Measurements from ENCODE around the gene DUOXA2. TPM values are rescaled to one million over a fixed set of nuclear protein-coding genes. Genes with fewer than 3 reads are reported as not detected.

The DUOXA2 gene
- total RNA-seq, 1 experiment from 2014 or later, result not detected

DNA sequence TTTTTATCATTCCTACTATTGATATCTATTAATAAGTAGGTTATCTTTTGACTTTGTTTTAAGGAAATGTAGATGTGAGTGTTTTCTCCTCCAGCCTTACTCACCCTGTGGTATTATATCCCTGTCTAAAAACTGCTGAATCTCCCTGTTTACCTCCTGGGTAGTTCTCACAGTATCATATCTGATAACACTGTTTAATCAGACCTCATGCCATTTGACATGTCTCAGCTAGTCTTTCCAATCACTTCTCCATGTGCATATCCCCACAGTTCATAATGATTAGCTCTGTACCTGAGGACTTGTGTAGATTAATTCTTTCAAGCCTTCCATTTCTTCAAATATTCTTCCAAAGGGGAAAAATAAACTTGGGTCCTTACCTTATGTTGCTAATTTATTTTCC lies 30.9 kb upstream of the DUOXA2 start:
- Mint-ChIP-seq H3K36me3 (no peaks in the 10 kb centered on the region), H3K27me3 (ENCODE audit: low read depth) (no peaks in the 10 kb centered on the region; the same call in 1 of the 2 replicates), H3K9me3 (no peaks in the 10 kb centered on the region), H3K4me3 (no peak overlapping the region), H3K27ac (no peak overlapping the region), H3K4me1 (peaks cover 8% of the 10 kb centered on the region)
- no peak for DNase-seq (ENCODE audit: low spot score)
- ChIA-PET CTCF (interaction anchor here (0.7 to 1.8 kb wide), 3 partner anchors 34 to 35 kb away, joined by 5 to 8 read pairs (median 8); no protein-coding TSS in a partner anchor), POLR2A (no interaction called here)
- TF ChIP-seq CREM (CRISPR knock-in tag; IDR thresholded peaks at IDR 0.05), result no peak
- no peak for TF ChIP-seq TCF7 (CRISPR knock-in tag; IDR thresholded peaks at IDR 0.05; ENCODE audit: low read depth)
- TF ChIP-seq, protein P1, sequence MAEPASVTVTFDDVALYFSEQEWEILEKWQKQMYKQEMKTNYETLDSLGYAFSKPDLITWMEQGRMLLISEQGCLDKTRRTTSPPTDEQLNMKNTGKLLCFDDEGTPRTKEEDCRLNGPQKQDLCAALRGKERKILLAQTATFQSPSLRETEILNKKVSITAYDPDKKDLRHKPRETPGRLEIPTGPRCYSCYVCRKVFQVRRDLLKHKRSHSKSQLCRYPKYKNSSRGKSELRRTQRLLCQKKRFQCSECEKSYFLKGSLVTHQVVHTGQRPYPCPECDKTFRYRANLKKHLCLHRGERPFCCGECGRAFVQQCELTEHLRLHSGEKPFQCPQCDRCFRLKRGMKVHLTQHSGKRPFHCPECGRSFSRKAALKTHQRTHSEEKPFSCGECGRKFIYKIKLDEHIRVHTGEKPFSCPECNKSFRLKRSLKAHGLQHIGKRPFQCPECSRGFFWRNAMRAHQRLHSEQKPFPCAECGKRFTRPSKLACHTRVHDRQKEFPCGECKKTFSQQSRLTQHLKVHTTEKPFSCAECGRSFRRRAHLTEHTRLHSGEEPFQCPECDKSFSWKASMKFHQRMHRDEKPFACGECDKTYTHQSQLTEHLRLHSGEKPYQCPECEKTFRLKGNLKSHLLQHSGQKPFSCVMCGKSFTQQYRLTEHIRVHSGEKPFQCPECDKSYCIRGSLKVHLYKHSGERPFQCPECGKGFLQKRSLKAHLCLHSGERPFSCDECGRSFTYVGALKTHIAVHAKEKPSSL (CRISPR knock-in tag; conservative IDR thresholded peaks at IDR 0.05), result no peak
- TF ChIP-seq JAZF1 (CRISPR knock-in tag; IDR thresholded peaks at IDR 0.05), result no peak
- TF ChIP-seq, protein P2, sequence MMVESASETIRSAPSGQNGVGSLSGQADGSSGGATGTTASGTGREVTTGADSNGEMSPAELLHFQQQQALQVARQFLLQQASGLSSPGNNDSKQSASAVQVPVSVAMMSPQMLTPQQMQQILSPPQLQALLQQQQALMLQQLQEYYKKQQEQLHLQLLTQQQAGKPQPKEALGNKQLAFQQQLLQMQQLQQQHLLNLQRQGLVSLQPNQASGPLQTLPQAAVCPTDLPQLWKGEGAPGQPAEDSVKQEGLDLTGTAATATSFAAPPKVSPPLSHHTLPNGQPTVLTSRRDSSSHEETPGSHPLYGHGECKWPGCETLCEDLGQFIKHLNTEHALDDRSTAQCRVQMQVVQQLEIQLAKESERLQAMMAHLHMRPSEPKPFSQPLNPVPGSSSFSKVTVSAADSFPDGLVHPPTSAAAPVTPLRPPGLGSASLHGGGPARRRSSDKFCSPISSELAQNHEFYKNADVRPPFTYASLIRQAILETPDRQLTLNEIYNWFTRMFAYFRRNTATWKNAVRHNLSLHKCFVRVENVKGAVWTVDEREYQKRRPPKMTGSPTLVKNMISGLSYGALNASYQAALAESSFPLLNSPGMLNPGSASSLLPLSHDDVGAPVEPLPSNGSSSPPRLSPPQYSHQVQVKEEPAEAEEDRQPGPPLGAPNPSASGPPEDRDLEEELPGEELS (CRISPR knock-in tag; IDR thresholded peaks at IDR 0.05), result no peak
- TF ChIP-seq, protein P3, sequence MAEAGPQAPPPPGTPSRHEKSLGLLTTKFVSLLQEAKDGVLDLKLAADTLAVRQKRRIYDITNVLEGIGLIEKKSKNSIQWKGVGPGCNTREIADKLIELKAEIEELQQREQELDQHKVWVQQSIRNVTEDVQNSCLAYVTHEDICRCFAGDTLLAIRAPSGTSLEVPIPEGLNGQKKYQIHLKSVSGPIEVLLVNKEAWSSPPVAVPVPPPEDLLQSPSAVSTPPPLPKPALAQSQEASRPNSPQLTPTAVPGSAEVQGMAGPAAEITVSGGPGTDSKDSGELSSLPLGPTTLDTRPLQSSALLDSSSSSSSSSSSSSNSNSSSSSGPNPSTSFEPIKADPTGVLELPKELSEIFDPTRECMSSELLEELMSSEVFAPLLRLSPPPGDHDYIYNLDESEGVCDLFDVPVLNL (CRISPR knock-in tag; IDR thresholded peaks at IDR 0.05; ENCODE audit: borderline replicate concordance, low read depth), result no peak
- ATAC-seq, result no peak

DNA sequence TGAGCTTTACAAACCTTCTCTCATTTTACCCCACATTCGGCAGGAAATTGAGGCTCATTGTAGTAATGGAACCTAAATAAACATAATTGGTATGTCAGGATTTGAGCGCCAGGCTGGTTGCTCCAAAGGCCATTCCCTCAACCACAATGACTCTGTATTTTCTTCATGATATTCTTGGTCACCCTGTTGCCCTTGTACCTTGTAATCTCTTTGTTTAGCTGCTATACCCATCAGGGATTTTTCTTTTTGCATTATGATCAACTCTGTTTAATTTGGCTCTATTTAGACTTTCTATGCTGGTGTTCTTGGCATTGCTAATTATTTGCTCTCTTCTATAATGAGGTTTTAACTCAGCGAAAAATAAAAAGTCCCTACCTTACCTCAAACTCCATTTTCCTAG lies 30.0 kb upstream of the DUOXA2 start:
- Mint-ChIP-seq H3K36me3 (no peaks in the 10 kb centered on the region), H3K4me3 (no peak overlapping the region), H3K27me3 (ENCODE audit: low read depth) (no peaks in the 10 kb centered on the region; the same call in 1 of the 2 replicates), H3K27ac (no peak overlapping the region), H3K9me3 (no peaks in the 10 kb centered on the region), H3K4me1 (peaks cover 5% of the 10 kb centered on the region)
- POLR2A ChIA-PET, result no interaction called here
- DNase-seq (ENCODE audit: low spot score) (no peak), ATAC-seq (no peak)
- CTCF ChIA-PET, result interaction anchor here (1.8 kb wide), 1 partner anchor 34 kb away, joined by 8 read pairs; no protein-coding TSS in a partner anchor
- TF ChIP-seq PRRX2 (CRISPR knock-in tag; IDR thresholded peaks at IDR 0.05), result no peak
- TF ChIP-seq, protein P1 (CRISPR knock-in tag; conservative IDR thresholded peaks at IDR 0.05), result no peak
- no peak for TF ChIP-seq SP1 (CRISPR knock-in tag; conservative IDR thresholded peaks at IDR 0.05)
- TF ChIP-seq, protein P4, sequence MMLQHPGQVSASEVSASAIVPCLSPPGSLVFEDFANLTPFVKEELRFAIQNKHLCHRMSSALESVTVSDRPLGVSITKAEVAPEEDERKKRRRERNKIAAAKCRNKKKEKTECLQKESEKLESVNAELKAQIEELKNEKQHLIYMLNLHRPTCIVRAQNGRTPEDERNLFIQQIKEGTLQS (CRISPR knock-in tag; conservative IDR thresholded peaks at IDR 0.05), result no peak
- no peak for TF ChIP-seq ZNF671 (CRISPR knock-in tag; IDR thresholded peaks at IDR 0.05)
- TF ChIP-seq, protein P2 (CRISPR knock-in tag; IDR thresholded peaks at IDR 0.05), result no peak
- no peak for TF ChIP-seq ESRRA (CRISPR knock-in tag; IDR thresholded peaks at IDR 0.05; ENCODE audit: borderline replicate concordance)
- TF ChIP-seq, protein P5, sequence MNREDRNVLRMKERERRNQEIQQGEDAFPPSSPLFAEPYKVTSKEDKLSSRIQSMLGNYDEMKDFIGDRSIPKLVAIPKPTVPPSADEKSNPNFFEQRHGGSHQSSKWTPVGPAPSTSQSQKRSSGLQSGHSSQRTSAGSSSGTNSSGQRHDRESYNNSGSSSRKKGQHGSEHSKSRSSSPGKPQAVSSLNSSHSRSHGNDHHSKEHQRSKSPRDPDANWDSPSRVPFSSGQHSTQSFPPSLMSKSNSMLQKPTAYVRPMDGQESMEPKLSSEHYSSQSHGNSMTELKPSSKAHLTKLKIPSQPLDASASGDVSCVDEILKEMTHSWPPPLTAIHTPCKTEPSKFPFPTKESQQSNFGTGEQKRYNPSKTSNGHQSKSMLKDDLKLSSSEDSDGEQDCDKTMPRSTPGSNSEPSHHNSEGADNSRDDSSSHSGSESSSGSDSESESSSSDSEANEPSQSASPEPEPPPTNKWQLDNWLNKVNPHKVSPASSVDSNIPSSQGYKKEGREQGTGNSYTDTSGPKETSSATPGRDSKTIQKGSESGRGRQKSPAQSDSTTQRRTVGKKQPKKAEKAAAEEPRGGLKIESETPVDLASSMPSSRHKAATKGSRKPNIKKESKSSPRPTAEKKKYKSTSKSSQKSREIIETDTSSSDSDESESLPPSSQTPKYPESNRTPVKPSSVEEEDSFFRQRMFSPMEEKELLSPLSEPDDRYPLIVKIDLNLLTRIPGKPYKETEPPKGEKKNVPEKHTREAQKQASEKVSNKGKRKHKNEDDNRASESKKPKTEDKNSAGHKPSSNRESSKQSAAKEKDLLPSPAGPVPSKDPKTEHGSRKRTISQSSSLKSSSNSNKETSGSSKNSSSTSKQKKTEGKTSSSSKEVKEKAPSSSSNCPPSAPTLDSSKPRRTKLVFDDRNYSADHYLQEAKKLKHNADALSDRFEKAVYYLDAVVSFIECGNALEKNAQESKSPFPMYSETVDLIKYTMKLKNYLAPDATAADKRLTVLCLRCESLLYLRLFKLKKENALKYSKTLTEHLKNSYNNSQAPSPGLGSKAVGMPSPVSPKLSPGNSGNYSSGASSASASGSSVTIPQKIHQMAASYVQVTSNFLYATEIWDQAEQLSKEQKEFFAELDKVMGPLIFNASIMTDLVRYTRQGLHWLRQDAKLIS (CRISPR knock-in tag; IDR thresholded peaks at IDR 0.05; ENCODE audit: borderline replicate concordance), result no peak
- TF ChIP-seq, protein P6, sequence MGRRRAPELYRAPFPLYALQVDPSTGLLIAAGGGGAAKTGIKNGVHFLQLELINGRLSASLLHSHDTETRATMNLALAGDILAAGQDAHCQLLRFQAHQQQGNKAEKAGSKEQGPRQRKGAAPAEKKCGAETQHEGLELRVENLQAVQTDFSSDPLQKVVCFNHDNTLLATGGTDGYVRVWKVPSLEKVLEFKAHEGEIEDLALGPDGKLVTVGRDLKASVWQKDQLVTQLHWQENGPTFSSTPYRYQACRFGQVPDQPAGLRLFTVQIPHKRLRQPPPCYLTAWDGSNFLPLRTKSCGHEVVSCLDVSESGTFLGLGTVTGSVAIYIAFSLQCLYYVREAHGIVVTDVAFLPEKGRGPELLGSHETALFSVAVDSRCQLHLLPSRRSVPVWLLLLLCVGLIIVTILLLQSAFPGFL (CRISPR knock-in tag; IDR thresholded peaks at IDR 0.05; ENCODE audit: borderline replicate concordance), result no peak
- no peak for TF ChIP-seq TP53 (CRISPR knock-in tag; IDR thresholded peaks at IDR 0.05)
- no peak for TF ChIP-seq MYBL2 (CRISPR knock-in tag; IDR thresholded peaks at IDR 0.05)
